Measurements from ENCODE around the gene GPSM1.
"Not testable (repeated sequence)": the region's sequence is repeated elsewhere in the genome, so short reads cannot be mapped to it uniquely, and the experiment has no call there.

GPSM1 gene

GRCh38 chr9:136401173-136401922 is 74.0 kb downstream of the GPSM1 start:
- DNase-seq, result no peak

- DNase-seq, result no peak
Observed at GRCh38 chr9:136402067-136402466, 74.7 kb downstream of the GPSM1 start.

- no peak for DNase-seq
Observed at GRCh38 chr9:136403538-136403914, 76.2 kb downstream of the GPSM1 start.

GRCh38 chr9:136403915-136404800 is 76.8 kb downstream of the GPSM1 start:
- DNase-seq, result no peak

- no peak for DNase-seq
Observed at GRCh38 chr9:136404801-136405136, 77.4 kb downstream of the GPSM1 start.

GRCh38 chr9:136405481-136405880 is 78.1 kb downstream of the GPSM1 start:
- DNase-seq, result no peak

GRCh38 chr9:136405904-136406303 is 78.6 kb downstream of the GPSM1 start:
- not testable (repeated sequence) for DNase-seq

GRCh38 chr9:136407061-136407460 is 79.7 kb downstream of the GPSM1 start:
- DNase-seq, result not testable (repeated sequence)

GRCh38 chr9:136407911-136408310 is 80.6 kb downstream of the GPSM1 start:
- no peak for DNase-seq

Data from NCI-H1092 (cell line).